ENCODE measurements around the gene SLC16A11.

- TF ChIP-seq CTCF (IDR thresholded peaks at IDR 0.05; ENCODE audit: low read depth, low read length, poor library complexity, severe bottlenecking), result no peak
- TF ChIP-seq EZH2phosphoT487 (IDR thresholded peaks at IDR 0.05; ENCODE audit: borderline replicate concordance, low read length), result no peak
Measured at GRCh38 chr17:7017827-7018200, 26.1 kb downstream of the SLC16A11 start.
